Measurements from ENCODE around the gene TENT5C. TPM values are rescaled to one million over a fixed set of nuclear protein-coding genes. Genes with fewer than 3 reads are reported as not detected.

The TENT5C gene
- total RNA-seq, 1 donor from 2014 or later, result 0.51 TPM

Other genes starting within 250 kb of the TENT5C start
- gene MAN1A2, start 238.6 kb upstream of the TENT5C start, total RNA-seq, result 51.4 and 58.8 TPM in 2 replicates